ENCODE results near the gene CBL. TPM values are rescaled to one million over a fixed set of nuclear protein-coding genes. Genes with fewer than 3 reads are reported as not detected.

CBL gene
- total RNA-seq, 1 experiment from 2014 or later = 35.5 TPM

- TF ChIP-seq CTCF (IDR thresholded peaks at IDR 0.05; ENCODE audit: unreplicated experiment) = no peak
- H3K27ac Mint-ChIP-seq (ENCODE audit: low read depth, unreplicated experiment) = no peak overlapping the region
- no peak overlapping the region for H3K4me3 Mint-ChIP-seq (ENCODE audit: unreplicated experiment)
- CTCF ChIA-PET = interaction anchor here (0.8 to 1.5 kb wide), 4 partner anchors 11 to 60 kb away, joined by 3 to 4 read pairs (median 4); no protein-coding TSS in a partner anchor
- no TSS peak for BruUV-seq (replicated peaks)
- peaks cover 6% of the 10 kb centered on the region for H3K36me3 Mint-ChIP-seq (ENCODE audit: insufficient read depth, unreplicated experiment)
- peaks cover 6% of the 10 kb centered on the region for H3K4me1 Mint-ChIP-seq (ENCODE audit: insufficient read depth, unreplicated experiment)
- no peaks in the 10 kb centered on the region for H3K9me3 Mint-ChIP-seq (ENCODE audit: unreplicated experiment)
- no peaks in the 10 kb centered on the region for H3K27me3 Mint-ChIP-seq (ENCODE audit: insufficient read depth, unreplicated experiment)
- POLR2A ChIA-PET = interaction anchor here (0.6 to 1.5 kb wide), 3 partner anchors 33 to 476 kb away, joined by 3 read pairs; no protein-coding TSS in a partner anchor
- intact Hi-C loops (cut with micrococcal nuclease) = no loop called here
- DNase-seq (ENCODE audit: unreplicated experiment) = no peak
These were observed 57.3 kb downstream of the CBL start for GRCh38 chr11:119263352-119263940.

- intact Hi-C loops (cut with micrococcal nuclease) = no loop called here
- CTCF ChIA-PET = interaction anchor here (0.6 kb wide), 2 partner anchors 14 to 279 kb away, joined by 3 to 4 read pairs; no protein-coding TSS in a partner anchor
- no TSS peak for BruUV-seq (replicated peaks)
These were observed 59.9 kb downstream of the CBL start for GRCh38 chr11:119266063-119266462.

GRCh38 chr11:119266517-119267255 is 60.5 kb downstream of the CBL start:
- no peaks in the 10 kb centered on the region for H3K27me3 Mint-ChIP-seq (ENCODE audit: insufficient read depth, unreplicated experiment)
- BruUV-seq (replicated peaks) = no TSS peak
- TF ChIP-seq CTCF (IDR thresholded peaks at IDR 0.05; ENCODE audit: unreplicated experiment) = no peak
- H3K4me3 Mint-ChIP-seq (ENCODE audit: unreplicated experiment) = no peak overlapping the region
- H3K27ac Mint-ChIP-seq (ENCODE audit: low read depth, unreplicated experiment) = no peak overlapping the region
- ChIA-PET CTCF (no interaction called here), POLR2A (interaction anchor here (0.6 to 1.0 kb wide), 2 partner anchors 9 to 70 kb away, joined by 3 to 4 read pairs; no protein-coding TSS in a partner anchor)
- peaks cover 6% of the 10 kb centered on the region for H3K36me3 Mint-ChIP-seq (ENCODE audit: insufficient read depth, unreplicated experiment)
- peaks cover 6% of the 10 kb centered on the region for H3K4me1 Mint-ChIP-seq (ENCODE audit: insufficient read depth, unreplicated experiment)
- no peaks in the 10 kb centered on the region for H3K9me3 Mint-ChIP-seq (ENCODE audit: unreplicated experiment)
- no peak for DNase-seq (ENCODE audit: unreplicated experiment)
- intact Hi-C loops (cut with micrococcal nuclease) = no loop called here

More at GRCh38 chr11:119266063-119266462, 59.9 kb downstream of the CBL start:
- H3K4me1 Mint-ChIP-seq (ENCODE audit: insufficient read depth, unreplicated experiment) = peaks cover 6% of the 10 kb centered on the region
- no peak for DNase-seq (ENCODE audit: unreplicated experiment)
- no peaks in the 10 kb centered on the region for H3K27me3 Mint-ChIP-seq (ENCODE audit: insufficient read depth, unreplicated experiment)
- H3K36me3 Mint-ChIP-seq (ENCODE audit: insufficient read depth, unreplicated experiment) = peaks cover 6% of the 10 kb centered on the region
- no peak overlapping the region for H3K27ac Mint-ChIP-seq (ENCODE audit: low read depth, unreplicated experiment)
- H3K9me3 Mint-ChIP-seq (ENCODE audit: unreplicated experiment) = no peaks in the 10 kb centered on the region
- no peak overlapping the region for H3K4me3 Mint-ChIP-seq (ENCODE audit: unreplicated experiment)
- POLR2A ChIA-PET = interaction anchor here (1.0 kb wide), 1 partner anchor 69 kb away, joined by 4 read pairs; no protein-coding TSS in a partner anchor
- no peak for TF ChIP-seq CTCF (IDR thresholded peaks at IDR 0.05; ENCODE audit: unreplicated experiment)

GRCh38 chr11:119267645-119268044 is 61.5 kb downstream of the CBL start:
- H3K4me3 Mint-ChIP-seq (ENCODE audit: unreplicated experiment) = no peak overlapping the region
- ChIA-PET POLR2A (interaction anchor here (0.6 kb wide), 1 partner anchor 56 kb away, joined by 3 read pairs; no protein-coding TSS in a partner anchor), CTCF (no interaction called here)
- H3K4me1 Mint-ChIP-seq (ENCODE audit: insufficient read depth, unreplicated experiment) = peaks cover 6% of the 10 kb centered on the region
- intact Hi-C loops (cut with micrococcal nuclease) = no loop called here
- H3K27me3 Mint-ChIP-seq (ENCODE audit: insufficient read depth, unreplicated experiment) = no peaks in the 10 kb centered on the region
- H3K36me3 Mint-ChIP-seq (ENCODE audit: insufficient read depth, unreplicated experiment) = peaks cover 6% of the 10 kb centered on the region
- DNase-seq (ENCODE audit: unreplicated experiment) = no peak
- TF ChIP-seq CTCF (IDR thresholded peaks at IDR 0.05; ENCODE audit: unreplicated experiment) = no peak
- H3K27ac Mint-ChIP-seq (ENCODE audit: low read depth, unreplicated experiment) = no peak overlapping the region
- no TSS peak for BruUV-seq (replicated peaks)
- H3K9me3 Mint-ChIP-seq (ENCODE audit: unreplicated experiment) = no peaks in the 10 kb centered on the region

All from MCF 10A (cell line).